GM19395 (cell line): ENCODE results near the gene UCP1.
"Not testable (repeated sequence)": the region's sequence is repeated elsewhere in the genome, so short reads cannot be mapped to it uniquely, and the experiment has no call there.

Source experiments
- ATAC-seq: cut with Tn5 transposase; IDR thresholded peaks from one replicate; pipeline ENCODE4 v1.9.1; 2021; ENCODE audit warnings: mild to moderate bottlenecking, moderate library complexity; ENCODE audit not compliant: unreplicated experiment

Gene UCP1

DNA sequence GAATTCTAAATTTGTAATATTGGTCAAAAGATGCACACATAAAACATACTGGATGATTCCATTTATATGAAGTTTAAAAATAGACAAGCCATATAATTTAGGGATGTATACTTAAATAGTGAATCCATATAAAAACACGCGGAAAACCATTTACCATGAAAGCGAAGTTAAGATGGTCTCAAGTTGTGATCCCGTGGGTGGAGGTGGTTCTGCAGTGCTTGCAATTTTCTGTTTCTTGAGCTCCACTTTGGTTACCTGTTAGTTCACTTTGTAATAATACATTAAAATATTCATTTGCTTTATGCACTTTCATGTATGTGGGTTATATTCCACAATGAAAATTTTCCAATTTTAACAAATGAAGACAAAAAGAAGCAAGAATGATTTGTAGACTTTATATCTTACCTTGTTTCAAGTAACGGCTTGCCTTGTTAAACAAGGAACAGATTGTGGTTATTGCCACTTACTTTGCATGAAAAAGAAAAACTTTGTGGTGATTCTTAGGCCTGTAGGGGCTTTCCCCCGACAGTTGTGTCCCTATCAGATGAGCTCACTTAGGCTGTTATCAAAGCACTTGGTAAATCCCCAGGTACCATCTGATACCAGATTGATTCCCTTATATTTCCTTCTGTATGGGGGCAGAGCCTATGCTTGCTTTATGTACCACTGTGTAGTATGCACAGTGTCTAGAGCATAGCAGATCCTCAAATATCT is 12.2 kb downstream of the UCP1 start:
- peak; percentile 100 for ATAC-seq

DNA sequence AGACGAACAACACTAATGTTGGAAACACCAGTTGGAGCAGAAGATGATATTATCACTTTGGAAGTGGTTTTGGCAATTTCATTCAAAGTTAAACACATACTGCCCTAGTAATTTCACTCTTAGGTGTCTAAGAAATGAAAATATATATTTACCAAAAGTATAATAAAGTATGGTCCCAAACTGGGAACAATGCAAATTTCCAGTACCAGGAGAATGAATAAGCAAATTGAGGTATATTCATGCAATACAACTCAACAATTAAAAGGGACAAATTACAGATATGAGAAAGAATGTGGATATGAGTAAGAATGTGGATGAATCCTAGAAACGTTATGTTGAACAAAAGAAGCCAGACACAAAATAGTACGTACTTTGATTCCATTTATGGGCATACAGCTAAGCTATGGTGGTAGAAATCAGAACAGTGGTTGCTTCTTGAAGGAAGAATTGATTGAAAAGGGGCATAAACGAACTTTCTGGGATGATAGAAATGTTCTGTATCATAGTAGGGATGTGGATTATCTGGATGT is 34.7 kb downstream of the UCP1 start:
- no peak for ATAC-seq

DNA sequence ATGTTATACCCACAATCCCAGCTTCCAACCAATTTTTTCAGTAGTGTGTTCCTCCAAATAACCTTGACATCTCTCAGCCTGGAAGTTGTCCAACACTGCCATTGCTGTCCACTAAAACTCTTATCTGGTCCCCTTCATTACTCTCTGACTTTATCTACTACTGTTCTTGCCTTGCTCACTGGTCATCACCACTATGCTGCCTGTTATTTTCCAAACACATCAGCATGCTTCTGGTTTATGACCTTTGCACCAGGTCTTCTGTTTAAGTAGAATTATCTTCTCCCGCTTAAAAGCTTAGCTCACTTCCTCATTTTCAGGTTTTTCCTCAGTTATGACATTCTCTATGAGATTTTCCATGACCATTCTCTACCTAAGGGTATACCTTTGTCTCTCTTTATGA is 39.3 kb downstream of the UCP1 start:
- ATAC-seq, result no peak

DNA sequence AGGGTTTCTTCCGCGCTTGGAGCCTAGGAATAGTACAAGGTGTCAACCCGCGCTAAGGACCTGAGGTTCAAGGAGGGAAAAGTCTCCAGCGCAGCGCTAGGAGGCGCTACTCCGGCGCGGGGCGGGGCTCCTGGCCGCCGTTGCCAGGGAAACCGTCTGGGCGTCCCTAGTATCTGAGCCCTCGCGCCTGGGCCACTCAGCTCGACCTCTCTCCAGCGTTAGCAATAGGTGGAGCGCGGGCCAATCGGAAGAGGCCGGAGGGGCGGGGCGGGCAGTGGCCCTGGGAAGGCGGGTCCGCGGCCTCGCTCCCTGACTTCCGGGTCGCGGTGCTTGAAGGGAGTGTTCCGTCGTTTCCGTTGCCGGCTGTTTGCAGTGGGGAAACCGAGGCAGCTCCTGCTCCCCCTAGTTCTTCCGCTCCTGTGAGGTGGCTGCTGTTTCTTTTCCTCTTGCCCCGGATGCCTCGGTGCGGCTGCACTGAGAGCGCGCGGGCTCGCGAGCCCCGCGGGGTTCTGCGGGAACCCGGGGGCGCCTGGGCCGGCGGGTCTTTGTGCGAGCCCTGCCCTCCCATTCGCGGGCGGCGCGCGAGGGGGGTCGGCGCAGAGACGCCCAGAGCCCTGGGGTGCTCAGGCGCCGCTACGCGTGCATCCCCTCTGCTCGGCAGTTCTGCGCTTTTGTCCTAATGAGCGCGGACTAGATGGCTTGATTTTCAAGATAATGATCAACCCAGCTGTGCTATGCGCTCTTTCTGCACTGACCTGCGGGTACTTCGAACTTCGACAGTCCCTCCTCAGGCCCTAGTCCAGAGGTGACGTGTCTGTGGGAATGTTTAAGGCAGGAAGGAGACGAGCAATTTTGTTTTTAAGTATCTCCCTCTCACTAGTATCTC is 44.7 kb downstream of the UCP1 start, which contains the start of gene ELMOD2:
ELMOD2 (plus strand) TSS at position 312 of the 886 bp plus-strand sequence. CDS start 1,261 bp downstream, outside the sequence.
- ATAC-seq, result peak; percentile 100

DNA sequence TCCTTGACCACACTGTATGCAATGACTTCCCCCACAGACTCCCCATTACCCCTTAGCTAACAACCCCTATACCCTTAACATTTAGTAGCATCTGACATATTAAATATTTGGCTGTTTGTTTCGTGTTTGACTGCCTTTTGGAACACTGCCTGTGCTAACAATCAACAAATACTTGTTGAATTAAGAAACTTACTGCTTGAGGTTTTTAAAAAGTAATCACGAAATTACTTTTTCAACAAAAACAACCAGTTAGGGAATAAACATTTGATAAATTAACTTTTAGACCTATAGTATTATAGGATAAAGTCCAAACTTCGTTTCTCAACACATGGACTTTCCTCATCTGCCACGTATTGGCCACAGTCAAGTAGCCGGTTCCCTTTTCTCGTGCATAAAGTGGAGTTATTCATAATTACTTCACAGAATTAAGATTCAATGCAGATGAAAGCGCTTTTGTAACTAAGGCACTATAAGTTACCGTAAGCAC is 45.3 kb downstream of the UCP1 start:
- ATAC-seq, result peak; percentile 27

DNA sequence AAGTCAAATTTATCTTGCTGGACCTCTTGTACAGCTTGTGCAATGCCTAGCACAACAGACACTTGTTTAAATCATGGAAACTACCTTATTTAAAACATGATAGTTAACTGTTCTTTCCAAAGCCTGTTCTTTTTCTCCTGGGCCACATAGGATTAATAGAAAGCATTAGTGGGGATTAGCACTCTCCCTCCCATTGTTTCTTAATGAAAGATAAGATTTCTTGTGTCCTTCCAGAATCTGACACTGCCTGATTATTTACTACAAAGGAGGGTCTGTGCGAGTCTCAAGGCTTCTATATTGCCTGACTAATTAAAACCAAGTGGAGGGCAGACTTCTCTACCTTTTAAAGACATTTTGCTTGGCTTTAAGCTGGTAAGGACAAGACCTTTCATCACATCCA is 53.3 kb downstream of the UCP1 start:
- ATAC-seq, result no peak

DNA sequence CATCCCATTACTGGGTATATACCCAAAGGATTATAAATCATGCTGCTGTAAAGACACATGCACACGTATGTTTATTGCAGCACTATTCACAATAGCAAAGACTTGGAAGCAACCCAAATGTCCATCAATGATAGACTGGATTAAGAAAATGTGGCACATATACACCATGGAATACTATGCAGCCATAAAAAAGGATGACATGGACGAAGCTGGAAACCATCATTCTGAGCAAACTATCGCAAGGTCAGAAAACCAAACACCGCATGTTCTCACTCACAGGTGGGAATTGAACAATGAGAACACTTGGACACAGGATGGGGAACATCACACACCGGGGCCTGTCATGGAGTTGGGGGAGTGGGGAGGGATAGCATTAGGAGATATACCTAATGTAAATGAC is 55.0 kb downstream of the UCP1 start:
- ATAC-seq, result not testable (repeated sequence)
